Adipocyte (in vitro differentiated cells): ENCODE data around the gene MAPK7.
A peak's percentile ranks its signal among the peaks of the same experiment; 100 is the strongest.

Experiments
- DNase-seq: peaks from one replicate; pipeline ENCODE4 v3.0.0-alpha.2; 2015; ENCODE audit warnings: low read depth
- H3K27me3 ChIP-seq: replicated peaks from 2 replicates; pipeline ENCODE4 v1.7.0; 2013; ENCODE audit warnings: mild to moderate bottlenecking, low read length, moderate library complexity; ENCODE audit not compliant: control insufficient read depth, insufficient read depth
- H3K36me3 ChIP-seq: 2 replicates; pipeline ENCODE4 v1.7.0; 2013; ENCODE audit warnings: low read length, mild to moderate bottlenecking, moderate library complexity; ENCODE audit not compliant: control insufficient read depth, insufficient read depth, severe bottlenecking
- H3K4me1 ChIP-seq: 2 replicates; pipeline ENCODE4 v1.7.0; 2013; ENCODE audit warnings: mild to moderate bottlenecking, low read length, moderate library complexity; ENCODE audit not compliant: control insufficient read depth, insufficient read depth
- H3K4me3 ChIP-seq: 2 replicates; pipeline ENCODE4 v1.7.0; 2013; ENCODE audit warnings: mild to moderate bottlenecking, low read length, moderate library complexity
- H3K9ac ChIP-seq: 2 replicates; pipeline ENCODE4 v1.7.0; 2013; ENCODE audit warnings: mild to moderate bottlenecking, low read length, moderate library complexity
- H3K9me3 ChIP-seq: 2 replicates; pipeline ENCODE4 v1.7.0; 2013; ENCODE audit warnings: mild to moderate bottlenecking, low read length, moderate library complexity; ENCODE audit not compliant: control insufficient read depth

MAPK7 gene

DNA sequence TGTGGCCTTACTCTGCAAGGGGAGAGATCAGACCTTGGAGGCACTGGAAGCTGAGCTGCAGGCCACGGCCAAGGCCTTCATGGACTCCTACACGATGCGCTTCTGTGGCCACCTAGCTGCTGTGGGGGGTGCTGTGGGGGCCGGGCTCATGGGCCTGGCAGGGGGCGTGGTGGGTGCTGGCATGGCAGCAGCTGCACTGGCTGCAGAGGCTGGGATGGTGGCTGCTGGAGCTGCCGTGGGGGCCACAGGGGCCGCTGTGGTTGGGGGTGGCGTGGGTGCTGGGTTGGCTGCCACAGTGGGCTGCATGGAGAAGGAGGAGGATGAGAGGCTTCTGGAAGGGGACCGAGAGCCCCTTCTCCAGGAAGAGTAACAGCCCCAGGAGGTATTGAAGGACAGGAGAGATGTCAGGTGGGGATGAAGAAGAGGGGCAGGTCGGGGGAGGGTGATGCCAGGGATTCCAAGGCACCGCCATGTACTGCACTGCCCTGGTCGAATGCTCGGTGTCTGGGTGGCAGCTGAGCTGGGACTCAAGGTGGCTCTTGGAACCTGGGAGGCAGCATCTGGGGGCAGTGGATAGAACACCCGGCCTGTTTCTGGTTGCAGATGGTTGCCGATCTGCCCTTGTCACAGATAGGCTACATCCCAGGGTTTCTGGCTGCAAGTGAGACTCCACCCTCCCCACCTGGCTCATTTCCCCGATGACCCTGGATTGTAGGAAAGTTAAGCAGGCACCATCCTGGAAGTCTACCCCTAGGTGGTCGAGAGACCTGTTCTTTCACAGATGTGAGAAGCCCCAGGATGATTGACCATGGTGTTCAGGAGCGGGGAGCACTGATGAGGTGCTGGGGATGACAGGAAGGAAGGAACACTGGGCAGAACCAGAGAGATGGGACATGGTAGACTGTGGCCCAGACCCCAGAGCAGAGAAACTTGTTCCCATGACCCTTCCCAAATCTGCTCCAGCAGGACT is 37.8 kb downstream of the MAPK7 start:
- no peak overlapping the region for H3K4me3 ChIP-seq
- peaks cover 16% of the 10 kb centered on the region for H3K4me1 ChIP-seq
- no peak overlapping the region for H3K9ac ChIP-seq
- no peaks in the 10 kb centered on the region for H3K9me3 ChIP-seq
- H3K27me3 ChIP-seq: no peaks in the 10 kb centered on the region
- H3K36me3 ChIP-seq: no peaks in the 10 kb centered on the region
- no peak for DNase-seq

GRCh38 chr17:19417611-19418010 is 39.3 kb downstream of the MAPK7 start:
- no peaks in the 10 kb centered on the region for H3K9me3 ChIP-seq
- H3K27me3 ChIP-seq: no peaks in the 10 kb centered on the region
- DNase-seq: no peak
- H3K4me3 ChIP-seq: no peak overlapping the region
- peaks cover 24% of the 10 kb centered on the region for H3K4me1 ChIP-seq
- H3K9ac ChIP-seq: no peak overlapping the region
- no peaks in the 10 kb centered on the region for H3K36me3 ChIP-seq

- DNase-seq: peak; percentile 28
- H3K9ac ChIP-seq: no peak overlapping the region
- H3K36me3 ChIP-seq: no peaks in the 10 kb centered on the region
- H3K4me3 ChIP-seq: no peak overlapping the region
- H3K27me3 ChIP-seq: no peaks in the 10 kb centered on the region
- no peaks in the 10 kb centered on the region for H3K9me3 ChIP-seq
- H3K4me1 ChIP-seq: peaks cover 25% of the 10 kb centered on the region
Measured at GRCh38 chr17:19418251-19418992, 40.1 kb downstream of the MAPK7 start.

- Histone ChIP-seq H3K4me3 (no peak overlapping the region), H3K9ac (no peak overlapping the region), H3K27me3 (no peaks in the 10 kb centered on the region), H3K4me1 (peaks cover 46% of the 10 kb centered on the region), H3K36me3 (no peaks in the 10 kb centered on the region), H3K9me3 (no peaks in the 10 kb centered on the region)
- DNase-seq: no peak
Measured at GRCh38 chr17:19421219-19421618, 42.9 kb downstream of the MAPK7 start.

DNA sequence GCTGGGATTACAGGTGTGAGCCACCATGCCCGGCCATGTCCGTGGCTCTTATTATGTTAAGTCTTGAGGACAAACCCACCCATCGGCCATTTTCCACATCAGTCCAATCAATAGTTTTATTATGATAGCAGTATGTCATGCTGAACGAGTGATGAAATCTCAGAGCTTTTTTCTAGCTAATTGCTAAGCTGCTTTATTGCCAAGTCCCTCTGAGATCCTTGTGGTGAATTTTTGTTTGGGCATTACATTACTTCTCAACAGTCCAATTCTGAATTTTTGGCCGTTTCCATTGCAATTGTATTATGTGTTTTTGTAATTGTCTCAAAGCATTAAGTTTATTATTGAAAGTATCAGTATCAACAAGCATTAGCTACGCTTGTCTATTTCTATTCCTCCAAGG is 43.6 kb downstream of the MAPK7 start:
- Histone ChIP-seq H3K9me3 (no peaks in the 10 kb centered on the region), H3K36me3 (no peaks in the 10 kb centered on the region), H3K9ac (no peak overlapping the region), H3K4me1 (peaks cover 46% of the 10 kb centered on the region), H3K27me3 (no peaks in the 10 kb centered on the region), H3K4me3 (no peak overlapping the region)
- DNase-seq: peak; percentile 19

- Histone ChIP-seq H3K9ac (peak overlapping the region; percentile 1), H3K4me1 (peaks cover 30% of the 10 kb centered on the region), H3K36me3 (no peaks in the 10 kb centered on the region), H3K9me3 (no peaks in the 10 kb centered on the region), H3K27me3 (no peaks in the 10 kb centered on the region), H3K4me3 (no peak overlapping the region)
- peak; percentile 65 for DNase-seq
Measured at GRCh38 chr17:19424934-19425868, 46.9 kb downstream of the MAPK7 start.

DNA sequence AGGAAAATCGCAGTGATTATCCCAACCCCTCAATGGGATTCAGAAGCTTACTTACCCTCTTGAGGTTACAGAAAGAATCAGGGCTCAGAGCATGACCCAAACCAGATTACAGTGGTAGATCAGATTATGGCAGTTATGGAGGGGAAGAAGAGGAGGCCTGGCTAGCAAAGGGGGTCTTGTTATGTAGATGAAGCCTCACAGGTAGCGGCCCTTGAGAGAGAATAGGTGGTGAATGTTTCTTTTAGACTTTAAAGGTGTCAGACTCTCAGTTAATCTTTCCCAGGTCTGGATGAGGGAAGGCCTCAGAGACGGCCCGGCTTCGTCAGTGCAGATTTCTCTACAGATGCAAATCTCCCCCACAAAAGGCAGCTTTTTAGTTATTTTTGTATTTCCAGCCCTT is 48.3 kb downstream of the MAPK7 start:
- Histone ChIP-seq H3K4me3 (no peak overlapping the region), H3K4me1 (peaks cover 30% of the 10 kb centered on the region), H3K27me3 (no peaks in the 10 kb centered on the region), H3K9ac (no peak overlapping the region), H3K9me3 (no peaks in the 10 kb centered on the region), H3K36me3 (no peaks in the 10 kb centered on the region)
- no peak for DNase-seq

GRCh38 chr17:19431691-19432090 is 53.4 kb downstream of the MAPK7 start:
- H3K9ac ChIP-seq: no peak overlapping the region
- DNase-seq: no peak
- peaks cover 4% of the 10 kb centered on the region for H3K4me1 ChIP-seq
- no peaks in the 10 kb centered on the region for H3K9me3 ChIP-seq
- H3K4me3 ChIP-seq: no peak overlapping the region
- no peaks in the 10 kb centered on the region for H3K27me3 ChIP-seq
- no peaks in the 10 kb centered on the region for H3K36me3 ChIP-seq
